ENCODE measurements around the gene SRGAP1. TPM values are rescaled to one million over a fixed set of nuclear protein-coding genes. Genes with fewer than 3 reads are reported as not detected.

SRGAP1 gene
- total and polyA plus RNA-seq, 9 of the 15 experiments (the other 6 are each of a cell fraction or from before 2014, with no cell fraction given): 0.01 to 0.13 (median 0.04) TPM; not detected in 3

DNA sequence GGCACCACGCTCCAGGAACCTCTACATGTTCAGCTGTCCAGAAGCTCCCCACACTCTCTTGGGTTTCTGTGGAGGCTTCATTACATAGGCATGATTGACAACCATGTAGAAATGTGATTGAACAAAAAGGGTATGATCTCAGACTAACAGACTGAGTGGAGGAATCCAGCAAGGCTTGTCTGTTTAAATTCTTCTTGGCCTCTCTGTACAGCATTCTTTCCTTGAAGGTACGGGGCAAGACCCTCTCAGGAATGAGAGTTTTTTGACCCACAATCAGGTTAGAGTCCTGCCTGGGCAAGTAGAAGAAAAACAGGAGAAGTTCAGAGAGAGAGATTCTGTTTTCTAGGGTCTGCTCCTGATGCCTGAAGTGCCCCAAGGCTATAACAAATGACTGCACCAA lies 40.9 kb downstream of the SRGAP1 start (continued):
- TF ChIP-seq E2F4 (CRISPR knock-in tag; IDR thresholded peaks at IDR 0.05; ENCODE audit: low read depth) (no peak), ELF2 (CRISPR knock-in tag; IDR thresholded peaks at IDR 0.05) (no peak), MBD2 (IDR thresholded peaks at IDR 0.05; ENCODE audit: borderline replicate concordance, low read depth) (no peak), ZNF77 (CRISPR knock-in tag; IDR thresholded peaks at IDR 0.05) (no peak), DACH1 (IDR thresholded peaks at IDR 0.05; ENCODE audit: partially characterized antibody) (no peak), FOXA3 (CRISPR knock-in tag; conservative IDR thresholded peaks at IDR 0.05 in 1 of 2, IDR thresholded peaks at IDR 0.05 in 1 of 2) (no peak), NFRKB (IDR thresholded peaks at IDR 0.05; ENCODE audit: low read depth) (no peak), NR3C1 (CRISPR knock-in tag; IDR thresholded peaks at IDR 0.05) (no peak), GTF2F1 (IDR thresholded peaks at IDR 0.05; ENCODE audit: low read depth, low read length) (no peak)
- TF ChIP-seq, protein P1, sequence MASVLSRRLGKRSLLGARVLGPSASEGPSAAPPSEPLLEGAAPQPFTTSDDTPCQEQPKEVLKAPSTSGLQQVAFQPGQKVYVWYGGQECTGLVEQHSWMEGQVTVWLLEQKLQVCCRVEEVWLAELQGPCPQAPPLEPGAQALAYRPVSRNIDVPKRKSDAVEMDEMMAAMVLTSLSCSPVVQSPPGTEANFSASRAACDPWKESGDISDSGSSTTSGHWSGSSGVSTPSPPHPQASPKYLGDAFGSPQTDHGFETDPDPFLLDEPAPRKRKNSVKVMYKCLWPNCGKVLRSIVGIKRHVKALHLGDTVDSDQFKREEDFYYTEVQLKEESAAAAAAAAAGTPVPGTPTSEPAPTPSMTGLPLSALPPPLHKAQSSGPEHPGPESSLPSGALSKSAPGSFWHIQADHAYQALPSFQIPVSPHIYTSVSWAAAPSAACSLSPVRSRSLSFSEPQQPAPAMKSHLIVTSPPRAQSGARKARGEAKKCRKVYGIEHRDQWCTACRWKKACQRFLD (CRISPR knock-in tag; IDR thresholded peaks at IDR 0.05): no peak
- TF ChIP-seq, protein P2, sequence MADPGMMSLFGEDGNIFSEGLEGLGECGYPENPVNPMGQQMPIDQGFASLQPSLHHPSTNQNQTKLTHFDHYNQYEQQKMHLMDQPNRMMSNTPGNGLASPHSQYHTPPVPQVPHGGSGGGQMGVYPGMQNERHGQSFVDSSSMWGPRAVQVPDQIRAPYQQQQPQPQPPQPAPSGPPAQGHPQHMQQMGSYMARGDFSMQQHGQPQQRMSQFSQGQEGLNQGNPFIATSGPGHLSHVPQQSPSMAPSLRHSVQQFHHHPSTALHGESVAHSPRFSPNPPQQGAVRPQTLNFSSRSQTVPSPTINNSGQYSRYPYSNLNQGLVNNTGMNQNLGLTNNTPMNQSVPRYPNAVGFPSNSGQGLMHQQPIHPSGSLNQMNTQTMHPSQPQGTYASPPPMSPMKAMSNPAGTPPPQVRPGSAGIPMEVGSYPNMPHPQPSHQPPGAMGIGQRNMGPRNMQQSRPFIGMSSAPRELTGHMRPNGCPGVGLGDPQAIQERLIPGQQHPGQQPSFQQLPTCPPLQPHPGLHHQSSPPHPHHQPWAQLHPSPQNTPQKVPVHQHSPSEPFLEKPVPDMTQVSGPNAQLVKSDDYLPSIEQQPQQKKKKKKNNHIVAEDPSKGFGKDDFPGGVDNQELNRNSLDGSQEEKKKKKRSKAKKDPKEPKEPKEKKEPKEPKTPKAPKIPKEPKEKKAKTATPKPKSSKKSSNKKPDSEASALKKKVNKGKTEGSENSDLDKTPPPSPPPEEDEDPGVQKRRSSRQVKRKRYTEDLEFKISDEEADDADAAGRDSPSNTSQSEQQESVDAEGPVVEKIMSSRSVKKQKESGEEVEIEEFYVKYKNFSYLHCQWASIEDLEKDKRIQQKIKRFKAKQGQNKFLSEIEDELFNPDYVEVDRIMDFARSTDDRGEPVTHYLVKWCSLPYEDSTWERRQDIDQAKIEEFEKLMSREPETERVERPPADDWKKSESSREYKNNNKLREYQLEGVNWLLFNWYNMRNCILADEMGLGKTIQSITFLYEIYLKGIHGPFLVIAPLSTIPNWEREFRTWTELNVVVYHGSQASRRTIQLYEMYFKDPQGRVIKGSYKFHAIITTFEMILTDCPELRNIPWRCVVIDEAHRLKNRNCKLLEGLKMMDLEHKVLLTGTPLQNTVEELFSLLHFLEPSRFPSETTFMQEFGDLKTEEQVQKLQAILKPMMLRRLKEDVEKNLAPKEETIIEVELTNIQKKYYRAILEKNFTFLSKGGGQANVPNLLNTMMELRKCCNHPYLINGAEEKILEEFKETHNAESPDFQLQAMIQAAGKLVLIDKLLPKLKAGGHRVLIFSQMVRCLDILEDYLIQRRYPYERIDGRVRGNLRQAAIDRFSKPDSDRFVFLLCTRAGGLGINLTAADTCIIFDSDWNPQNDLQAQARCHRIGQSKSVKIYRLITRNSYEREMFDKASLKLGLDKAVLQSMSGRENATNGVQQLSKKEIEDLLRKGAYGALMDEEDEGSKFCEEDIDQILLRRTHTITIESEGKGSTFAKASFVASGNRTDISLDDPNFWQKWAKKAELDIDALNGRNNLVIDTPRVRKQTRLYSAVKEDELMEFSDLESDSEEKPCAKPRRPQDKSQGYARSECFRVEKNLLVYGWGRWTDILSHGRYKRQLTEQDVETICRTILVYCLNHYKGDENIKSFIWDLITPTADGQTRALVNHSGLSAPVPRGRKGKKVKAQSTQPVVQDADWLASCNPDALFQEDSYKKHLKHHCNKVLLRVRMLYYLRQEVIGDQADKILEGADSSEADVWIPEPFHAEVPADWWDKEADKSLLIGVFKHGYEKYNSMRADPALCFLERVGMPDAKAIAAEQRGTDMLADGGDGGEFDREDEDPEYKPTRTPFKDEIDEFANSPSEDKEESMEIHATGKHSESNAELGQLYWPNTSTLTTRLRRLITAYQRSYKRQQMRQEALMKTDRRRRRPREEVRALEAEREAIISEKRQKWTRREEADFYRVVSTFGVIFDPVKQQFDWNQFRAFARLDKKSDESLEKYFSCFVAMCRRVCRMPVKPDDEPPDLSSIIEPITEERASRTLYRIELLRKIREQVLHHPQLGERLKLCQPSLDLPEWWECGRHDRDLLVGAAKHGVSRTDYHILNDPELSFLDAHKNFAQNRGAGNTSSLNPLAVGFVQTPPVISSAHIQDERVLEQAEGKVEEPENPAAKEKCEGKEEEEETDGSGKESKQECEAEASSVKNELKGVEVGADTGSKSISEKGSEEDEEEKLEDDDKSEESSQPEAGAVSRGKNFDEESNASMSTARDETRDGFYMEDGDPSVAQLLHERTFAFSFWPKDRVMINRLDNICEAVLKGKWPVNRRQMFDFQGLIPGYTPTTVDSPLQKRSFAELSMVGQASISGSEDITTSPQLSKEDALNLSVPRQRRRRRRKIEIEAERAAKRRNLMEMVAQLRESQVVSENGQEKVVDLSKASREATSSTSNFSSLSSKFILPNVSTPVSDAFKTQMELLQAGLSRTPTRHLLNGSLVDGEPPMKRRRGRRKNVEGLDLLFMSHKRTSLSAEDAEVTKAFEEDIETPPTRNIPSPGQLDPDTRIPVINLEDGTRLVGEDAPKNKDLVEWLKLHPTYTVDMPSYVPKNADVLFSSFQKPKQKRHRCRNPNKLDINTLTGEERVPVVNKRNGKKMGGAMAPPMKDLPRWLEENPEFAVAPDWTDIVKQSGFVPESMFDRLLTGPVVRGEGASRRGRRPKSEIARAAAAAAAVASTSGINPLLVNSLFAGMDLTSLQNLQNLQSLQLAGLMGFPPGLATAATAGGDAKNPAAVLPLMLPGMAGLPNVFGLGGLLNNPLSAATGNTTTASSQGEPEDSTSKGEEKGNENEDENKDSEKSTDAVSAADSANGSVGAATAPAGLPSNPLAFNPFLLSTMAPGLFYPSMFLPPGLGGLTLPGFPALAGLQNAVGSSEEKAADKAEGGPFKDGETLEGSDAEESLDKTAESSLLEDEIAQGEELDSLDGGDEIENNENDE (IDR thresholded peaks at IDR 0.05; ENCODE audit: low read depth, low read length): no peak

Data from K562 (cell line).